Prostate gland (tissue), 2 donors: ENCODE data around the gene TASP1. TPM values are rescaled to one million over a fixed set of nuclear protein-coding genes. Genes with fewer than 3 reads are reported as not detected.

Experiments used
- DNase-seq: peaks from one replicate; pipeline ENCODE4 v3.0.0-alpha.2; 2019; ENCODE audit warnings: low spot score
- H3K27ac ChIP-seq, 2 donors: fragments of 200-600 bp; sonication (generic); 2 replicates each; pipeline ENCODE4 v1.5.1; 2017 to 2019
- H3K27me3 ChIP-seq: fragments of 200-600 bp; sonication (generic); replicated peaks from 2 replicates; pipeline ENCODE4 v1.5.1; 2019; ENCODE audit not compliant: insufficient read depth
- H3K36me3 ChIP-seq, 2 donors: fragments of 200-600 bp; sonication (generic); 1 replicate in 1 of 2; 2 replicates in 1 of 2; pipeline versions ENCODE4 v1.5.1 to v1.8.1; 2017 to 2019
- H3K4me1 ChIP-seq: fragments of 200-600 bp; sonication (generic); replicated peaks from 2 replicates; pipeline ENCODE4 v1.5.1; 2019
- H3K4me3 ChIP-seq, 2 donors: fragments of 200-600 bp; sonication (generic); 2 replicates each; pipeline ENCODE4 v1.5.1; 2017 to 2019
- H3K9me3 ChIP-seq: fragments of 200-600 bp; sonication (generic); 2 replicates; pipeline ENCODE4 v1.5.1; 2017
- CTCF ChIP-seq, 4 experiments: fragments of 200-600 bp in 2 of 4; fragments of 450-650 bp in 2 of 4; sonication (generic) in 2 of 4; IDR thresholded peaks; 1 replicate in 3 of 4; 2 replicates in 1 of 4; pipeline ENCODE4 v1.5.1; 2016 to 2019; ENCODE audit warnings: antibody characterized with exemption in 4 of 4, mild to moderate bottlenecking in 2 of 4, moderate library complexity in 2 of 4
- POLR2A ChIP-seq: fragments of 450-650 bp; IDR thresholded peaks from one replicate; pipeline ENCODE4 v1.6.1; 2016; ENCODE audit warnings: antibody characterized with exemption, mild to moderate bottlenecking
- POLR2AphosphoS5 ChIP-seq: sonication (generic); formaldehyde crosslinking; IDR thresholded peaks from one replicate; pipeline ENCODE4 v1.6.1; 2017; ENCODE audit warnings: antibody characterized with exemption
- WGBS: methylation state at CpG from one replicate; pipeline ENCODE4 v1.1.5; 2018; 5-methylcytosine and 5-hydroxymethylcytosine counted together
- intact Hi-C: fragments of 100-400 bp; cut with DNase I; formaldehyde crosslinking; loops from one replicate; pipeline ENCODE4 v1.14.2; 2022
- total RNA-seq, 2 donors: library from RNA; depleted of rRNA; stranded (reverse); fragments of >200 nt; gene quantifications; one replicate each; pipeline ENCODE4 v1.1.0, GENCODE V29; 2016

The TASP1 gene
- total RNA-seq, 2 donors from 2014 or later: 9.3 to 14.2 TPM

GRCh38 chr20:13420625-13421024 lies 218.1 kb downstream of the TASP1 start:
- DNase-seq: no peak
- no peaks in the 10 kb centered on the region for H3K9me3 ChIP-seq
- no peak overlapping the region for H3K27ac ChIP-seq
- H3K36me3 ChIP-seq: no peaks in the 10 kb centered on the region
- H3K4me1 ChIP-seq: no peaks in the 10 kb centered on the region
- TF ChIP-seq POLR2A (no peak), CTCF (IDR thresholded peaks at IDR 0.05) (no peak), POLR2AphosphoS5 (no peak)
- WGBS: 75% methylated on average over 2 of the region's 2 CpGs
- H3K4me3 ChIP-seq: no peak overlapping the region
- intact Hi-C loops: no loop called here
- H3K27me3 ChIP-seq: no peaks in the 10 kb centered on the region

- WGBS: 86% methylated on average over 3 of the region's 3 CpGs
- no peaks in the 10 kb centered on the region for H3K36me3 ChIP-seq
- TF ChIP-seq POLR2A: no peak
- no peak for TF ChIP-seq CTCF (IDR thresholded peaks at IDR 0.05)
- no peak for TF ChIP-seq POLR2AphosphoS5
- intact Hi-C loops: no loop called here
- H3K4me1 ChIP-seq: no peaks in the 10 kb centered on the region
- no peaks in the 10 kb centered on the region for H3K27me3 ChIP-seq
- no peaks in the 10 kb centered on the region for H3K9me3 ChIP-seq
- H3K4me3 ChIP-seq: no peak overlapping the region
- H3K27ac ChIP-seq: no peak overlapping the region
- DNase-seq: no peak
Measured at GRCh38 chr20:13419477-13419876, 219.3 kb downstream of the TASP1 start.

- TF ChIP-seq CTCF (IDR thresholded peaks at IDR 0.05): no peak
- TF ChIP-seq POLR2AphosphoS5: no peak
- TF ChIP-seq POLR2A: no peak
- Histone ChIP-seq H3K4me1 (no peaks in the 10 kb centered on the region), H3K27me3 (no peaks in the 10 kb centered on the region), H3K4me3 (no peak overlapping the region), H3K36me3 (no peaks in the 10 kb centered on the region), H3K27ac (no peak overlapping the region), H3K9me3 (no peaks in the 10 kb centered on the region)
- intact Hi-C loops: no loop called here
- no peak for DNase-seq
Measured at GRCh38 chr20:13418263-13419229, 220.2 kb downstream of the TASP1 start.

GRCh38 chr20:13416531-13416930 lies 222.2 kb downstream of the TASP1 start:
- no peak for TF ChIP-seq POLR2AphosphoS5
- no peak for TF ChIP-seq POLR2A
- TF ChIP-seq CTCF (IDR thresholded peaks at IDR 0.05): no peak
- Histone ChIP-seq H3K4me3 (no peak overlapping the region), H3K27ac (no peak overlapping the region), H3K36me3 (no peaks in the 10 kb centered on the region), H3K9me3 (no peaks in the 10 kb centered on the region), H3K27me3 (no peaks in the 10 kb centered on the region), H3K4me1 (no peaks in the 10 kb centered on the region)
- intact Hi-C loops: no loop called here
- WGBS: 80% methylated on average over 3 of the region's 3 CpGs
- DNase-seq: no peak
